ENCODE data around the gene NOC4L.

DNA sequence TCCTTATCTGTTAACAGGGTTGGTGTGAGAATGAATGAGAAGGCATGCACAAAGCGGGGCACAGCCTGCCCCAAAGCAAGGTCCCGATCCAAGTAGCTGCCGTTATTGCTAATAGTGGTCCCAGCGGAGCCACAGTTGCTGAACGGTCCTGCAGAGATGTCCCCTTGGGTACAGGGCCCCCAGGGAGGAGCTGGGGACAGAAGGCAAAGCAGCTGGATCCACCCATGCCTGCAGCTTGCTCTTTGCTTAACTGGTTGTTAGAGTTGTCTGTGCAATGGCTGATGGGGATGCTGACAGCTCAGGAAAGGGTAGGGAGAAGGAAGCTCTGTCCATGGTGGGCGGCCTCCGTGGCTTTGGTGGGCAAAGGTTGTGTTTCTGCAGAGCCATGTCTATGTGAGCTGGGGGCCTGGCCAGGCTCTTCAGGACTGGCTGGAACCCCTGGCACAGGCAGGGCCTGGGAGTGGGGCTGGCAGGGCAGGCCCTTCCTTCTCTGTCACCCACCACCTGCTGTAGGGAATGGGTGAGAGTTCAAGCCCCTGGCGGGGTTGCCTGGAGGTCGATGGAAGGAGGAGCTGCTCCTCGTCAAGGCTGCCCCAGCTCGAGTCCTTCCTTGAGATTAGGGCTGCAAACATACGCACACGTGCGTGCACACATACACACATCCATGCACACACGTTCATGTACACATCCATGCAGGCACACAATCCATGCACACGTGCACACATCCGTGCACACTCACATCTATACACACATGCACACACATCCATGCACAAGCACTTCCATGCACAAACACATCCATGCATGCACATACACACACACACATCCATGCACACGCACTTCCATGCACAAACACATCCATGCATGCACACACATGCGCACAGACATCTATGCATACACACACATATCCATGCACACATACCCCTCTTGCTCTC, 35.4 kb downstream of the NOC4L start:
- TF ChIP-seq POLR2AphosphoS5 (IDR thresholded peaks at IDR 0.05; ENCODE audit: low read depth, low read length) (no peak), TAF1 (IDR thresholded peaks at IDR 0.05; ENCODE audit: borderline replicate concordance, low read depth, low read length) (no peak), MXI1 (IDR thresholded peaks at IDR 0.05; ENCODE audit: low read depth, low read length) (no peak), EP300 (IDR thresholded peaks at IDR 0.05; ENCODE audit: borderline replicate concordance in 1 of 2, low read depth in 1 of 2, low read length in 1 of 2) (no peak), EZH2phosphoT487 (IDR thresholded peaks at IDR 0.05; ENCODE audit: borderline replicate concordance, low read depth) (no peak)
- TF ChIP-seq, protein P1, sequence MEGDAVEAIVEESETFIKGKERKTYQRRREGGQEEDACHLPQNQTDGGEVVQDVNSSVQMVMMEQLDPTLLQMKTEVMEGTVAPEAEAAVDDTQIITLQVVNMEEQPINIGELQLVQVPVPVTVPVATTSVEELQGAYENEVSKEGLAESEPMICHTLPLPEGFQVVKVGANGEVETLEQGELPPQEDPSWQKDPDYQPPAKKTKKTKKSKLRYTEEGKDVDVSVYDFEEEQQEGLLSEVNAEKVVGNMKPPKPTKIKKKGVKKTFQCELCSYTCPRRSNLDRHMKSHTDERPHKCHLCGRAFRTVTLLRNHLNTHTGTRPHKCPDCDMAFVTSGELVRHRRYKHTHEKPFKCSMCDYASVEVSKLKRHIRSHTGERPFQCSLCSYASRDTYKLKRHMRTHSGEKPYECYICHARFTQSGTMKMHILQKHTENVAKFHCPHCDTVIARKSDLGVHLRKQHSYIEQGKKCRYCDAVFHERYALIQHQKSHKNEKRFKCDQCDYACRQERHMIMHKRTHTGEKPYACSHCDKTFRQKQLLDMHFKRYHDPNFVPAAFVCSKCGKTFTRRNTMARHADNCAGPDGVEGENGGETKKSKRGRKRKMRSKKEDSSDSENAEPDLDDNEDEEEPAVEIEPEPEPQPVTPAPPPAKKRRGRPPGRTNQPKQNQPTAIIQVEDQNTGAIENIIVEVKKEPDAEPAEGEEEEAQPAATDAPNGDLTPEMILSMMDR (IDR thresholded peaks at IDR 0.05), result no peak

Data from SK-N-SH (cell line).